Suprapubic skin (tissue), 4 donors: ENCODE data around the gene CADPS. TPM values are rescaled to one million over a fixed set of nuclear protein-coding genes. Genes with fewer than 3 reads are reported as not detected.

Experiments
- DNase-seq, 2 donors: peaks; one replicate each; pipeline ENCODE4 v3.0.0-alpha.2; 2019; ENCODE audit warnings: low spot score in 2 of 2
- H3K27ac ChIP-seq: fragments of 200-600 bp; sonication (generic); one replicate; pipeline ENCODE4 v1.5.1; 2019
- H3K27me3 ChIP-seq: fragments of 200-600 bp; sonication (generic); one replicate; pipeline ENCODE4 v1.5.1; 2019
- H3K36me3 ChIP-seq: fragments of 200-600 bp; sonication (generic); one replicate; pipeline ENCODE4 v1.5.1; 2019
- H3K4me1 ChIP-seq: fragments of 200-600 bp; sonication (generic); one replicate; pipeline ENCODE4 v1.5.1; 2019
- H3K4me3 ChIP-seq: fragments of 200-600 bp; sonication (generic); one replicate; pipeline ENCODE4 v1.5.1; 2019; ENCODE audit warnings: mild to moderate bottlenecking
- H3K9me3 ChIP-seq: fragments of 200-600 bp; sonication (generic); one replicate; pipeline ENCODE4 v1.5.1; 2019
- CTCF ChIP-seq, 2 donors: fragments of 200-600 bp in 1 of 2; fragments of 450-650 bp in 1 of 2; sonication (generic) in 1 of 2; IDR thresholded peaks; one replicate each; pipeline ENCODE4 v1.5.1; 2016 to 2019; ENCODE audit warnings: antibody characterized with exemption in 2 of 2, mild to moderate bottlenecking in 1 of 2, moderate library complexity in 1 of 2
- EP300 ChIP-seq: sonication (generic); formaldehyde crosslinking; IDR thresholded peaks from one replicate; pipeline ENCODE4 v1.6.1; 2017; ENCODE audit warnings: antibody characterized with exemption
- POLR2A ChIP-seq, 2 donors: fragments of 450-650 bp; IDR thresholded peaks; one replicate each; pipeline ENCODE4 v1.6.1; 2017; ENCODE audit warnings: antibody characterized with exemption in 2 of 2, mild to moderate bottlenecking in 2 of 2, moderate library complexity in 2 of 2
- POLR2AphosphoS5 ChIP-seq, 3 donors: sonication (generic); formaldehyde crosslinking; IDR thresholded peaks; one replicate each; pipeline ENCODE4 v1.6.1; 2017; ENCODE audit warnings: antibody characterized with exemption in 3 of 3
- WGBS: methylation state at CpG from one replicate; pipeline ENCODE4 v1.1.5; 2018; 5-methylcytosine and 5-hydroxymethylcytosine counted together
- total RNA-seq, 4 donors: library from RNA; depleted of rRNA; stranded (reverse); fragments of >200 nt; gene quantifications; one replicate each; pipeline ENCODE4 v1.1.0, GENCODE V29; 2016

CADPS gene
- total RNA-seq, 4 donors from 2014 or later = 0.57 to 3.8 (median 3.0) TPM

- H3K4me3 ChIP-seq = no peak overlapping the region
- no peak overlapping the region for H3K27ac ChIP-seq
- H3K4me1 ChIP-seq = no peaks in the 10 kb centered on the region
- H3K9me3 ChIP-seq = no peaks in the 10 kb centered on the region
- no peaks in the 10 kb centered on the region for H3K36me3 ChIP-seq
- TF ChIP-seq EP300 (no peak), CTCF (IDR thresholded peaks at IDR 0.05) (no peak), POLR2A (IDR thresholded peaks at IDR 0.05) (no peak), POLR2AphosphoS5 (IDR thresholded peaks at IDR 0.05) (no peak)
- 46% methylated on average over 5 of the region's 5 CpGs for WGBS
- no peaks in the 10 kb centered on the region for H3K27me3 ChIP-seq
- DNase-seq = no peak
Observed at GRCh38 chr3:62550439-62550838, 324.8 kb downstream of the CADPS start.

GRCh38 chr3:62548528-62549205 lies 326.5 kb downstream of the CADPS start:
- TF ChIP-seq POLR2A (IDR thresholded peaks at IDR 0.05) = no peak
- TF ChIP-seq POLR2AphosphoS5 (IDR thresholded peaks at IDR 0.05) = no peak
- TF ChIP-seq EP300 = no peak
- no peak for TF ChIP-seq CTCF (IDR thresholded peaks at IDR 0.05)
- Histone ChIP-seq H3K36me3 (no peaks in the 10 kb centered on the region), H3K9me3 (no peaks in the 10 kb centered on the region), H3K27me3 (no peaks in the 10 kb centered on the region), H3K4me3 (no peak overlapping the region), H3K4me1 (no peaks in the 10 kb centered on the region), H3K27ac (no peak overlapping the region)
- DNase-seq = no peak
- 64% methylated on average over 2 of the region's 2 CpGs for WGBS

- Histone ChIP-seq H3K27me3 (no peaks in the 10 kb centered on the region), H3K9me3 (no peaks in the 10 kb centered on the region), H3K4me1 (no peaks in the 10 kb centered on the region), H3K27ac (no peak overlapping the region), H3K36me3 (no peaks in the 10 kb centered on the region), H3K4me3 (no peak overlapping the region)
- no peak for DNase-seq
- TF ChIP-seq EP300 (no peak), POLR2AphosphoS5 (IDR thresholded peaks at IDR 0.05) (no peak), POLR2A (IDR thresholded peaks at IDR 0.05) (no peak), CTCF (IDR thresholded peaks at IDR 0.05) (no peak)
- 80% methylated on average over 7 of the region's 7 CpGs for WGBS
Observed at GRCh38 chr3:62546266-62546665, 328.9 kb downstream of the CADPS start.

GRCh38 chr3:62542185-62542584 lies 333.0 kb downstream of the CADPS start:
- DNase-seq = no peak
- Histone ChIP-seq H3K27ac (no peak overlapping the region), H3K27me3 (no peaks in the 10 kb centered on the region), H3K4me3 (no peak overlapping the region), H3K4me1 (no peaks in the 10 kb centered on the region), H3K9me3 (no peaks in the 10 kb centered on the region), H3K36me3 (no peaks in the 10 kb centered on the region)
- 84% methylated on average over 2 of the region's 2 CpGs for WGBS
- TF ChIP-seq POLR2A (IDR thresholded peaks at IDR 0.05) (no peak), POLR2AphosphoS5 (IDR thresholded peaks at IDR 0.05) (no peak), EP300 (no peak), CTCF (IDR thresholded peaks at IDR 0.05) (no peak)

GRCh38 chr3:62539762-62540161 lies 335.5 kb downstream of the CADPS start:
- Histone ChIP-seq H3K36me3 (no peaks in the 10 kb centered on the region), H3K4me3 (no peak overlapping the region), H3K27ac (no peak overlapping the region), H3K9me3 (no peaks in the 10 kb centered on the region), H3K27me3 (no peaks in the 10 kb centered on the region), H3K4me1 (no peaks in the 10 kb centered on the region)
- no peak for TF ChIP-seq EP300
- TF ChIP-seq CTCF (IDR thresholded peaks at IDR 0.05) = no peak
- no peak for TF ChIP-seq POLR2A (IDR thresholded peaks at IDR 0.05)
- no peak for TF ChIP-seq POLR2AphosphoS5 (IDR thresholded peaks at IDR 0.05)
- DNase-seq = no peak
- WGBS = 93% methylated on average over 1 of the region's 1 CpG
